ENCODE measurements around the gene PPM1K. TPM values are rescaled to one million over a fixed set of nuclear protein-coding genes. Genes with fewer than 3 reads are reported as not detected.

Gene PPM1K
- polyA plus RNA-seq, 1 donor (not counting 4 experiments of a cell fraction or from before 2014, with no cell fraction given): 9.8 TPM

DNA sequence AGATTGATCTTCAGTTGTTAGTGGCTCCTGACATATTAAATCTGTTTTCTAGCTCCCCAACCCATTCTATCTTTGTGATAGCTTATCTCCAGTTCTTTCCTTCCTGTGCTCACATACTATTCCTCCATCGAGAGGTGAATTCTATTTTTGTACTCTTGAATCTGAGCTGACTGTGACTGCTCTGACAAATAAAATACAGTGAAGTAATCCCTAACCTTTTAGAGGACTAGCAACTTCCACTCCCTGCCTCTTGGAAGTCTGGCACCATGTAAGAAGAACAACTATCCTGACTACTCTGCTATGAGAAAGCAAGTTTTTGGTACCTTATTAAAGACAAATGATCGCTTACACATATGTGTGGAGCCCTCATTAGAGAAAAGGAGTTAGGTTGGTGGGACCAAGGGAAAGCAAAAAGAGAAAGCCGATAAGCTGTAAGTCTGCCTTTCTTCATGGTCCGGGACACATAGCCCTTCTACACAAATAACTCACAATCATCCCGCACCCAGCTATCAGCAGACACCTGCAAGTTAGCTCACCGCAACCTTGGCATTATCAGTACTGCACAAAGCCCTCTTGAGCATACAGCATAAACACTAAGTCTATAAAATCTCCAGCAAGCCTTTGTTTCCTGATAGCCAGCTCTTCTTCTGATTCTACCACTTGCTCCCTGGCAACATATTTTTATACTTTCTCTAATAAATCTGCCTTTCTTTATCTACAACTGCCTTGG is 13.5 kb upstream of the PPM1K start:
- dilution Hi-C loops (cut with MboI; ENCODE audit: extremely low pct_ligation_motif_present, low sequenced_read_pairs): no loop called here
- FAIRE-seq (no peak), DNase-seq (ENCODE audit: low read depth, low spot score) (no peak)
- Histone ChIP-seq H3K9me3 (ENCODE audit: control insufficient read depth, low read depth, low read length) (no peaks in the 10 kb centered on the region), H3K9me1 (ENCODE audit: control insufficient read depth, extremely low read depth, insufficient read depth, low read length) (no peaks in the 10 kb centered on the region), H4K20me1 (ENCODE audit: control insufficient read depth, extremely low read depth, insufficient read depth, low read length) (no peaks in the 10 kb centered on the region), H3K27me3 (ENCODE audit: control insufficient read depth, extremely low read depth, insufficient read depth, low read length) (no peaks in the 10 kb centered on the region), H3K4me2 (ENCODE audit: control insufficient read depth, extremely low read depth, insufficient read depth, low read depth, low read length) (no peak overlapping the region), H3K9ac (ENCODE audit: control insufficient read depth, extremely low read depth, insufficient read depth, low read length) (no peak overlapping the region), H3K4me1 (ENCODE audit: control insufficient read depth, extremely low read depth, insufficient read depth, low read length) (no peaks in the 10 kb centered on the region), H2AFZ (ENCODE audit: control insufficient read depth, low read length) (no peak overlapping the region), H3K36me3 (ENCODE audit: control insufficient read depth in 2 of 2, extremely low read depth in 1 of 2, insufficient read depth in 2 of 2, low read length in 2 of 2) (no peaks in the 10 kb centered on the region), H3K27ac (ENCODE audit: control insufficient read depth, insufficient read depth, low read length) (no peak overlapping the region), H3K4me3 (ENCODE audit: control insufficient read depth in 2 of 3, extremely low read depth in 1 of 3, insufficient read depth in 2 of 3, low read depth in 1 of 3, low read length in 3 of 3) (no peak overlapping the region), H3K79me2 (ENCODE audit: control insufficient read depth, insufficient read depth, low read length) (no peaks in the 10 kb centered on the region)
- TF ChIP-seq, protein P1, sequence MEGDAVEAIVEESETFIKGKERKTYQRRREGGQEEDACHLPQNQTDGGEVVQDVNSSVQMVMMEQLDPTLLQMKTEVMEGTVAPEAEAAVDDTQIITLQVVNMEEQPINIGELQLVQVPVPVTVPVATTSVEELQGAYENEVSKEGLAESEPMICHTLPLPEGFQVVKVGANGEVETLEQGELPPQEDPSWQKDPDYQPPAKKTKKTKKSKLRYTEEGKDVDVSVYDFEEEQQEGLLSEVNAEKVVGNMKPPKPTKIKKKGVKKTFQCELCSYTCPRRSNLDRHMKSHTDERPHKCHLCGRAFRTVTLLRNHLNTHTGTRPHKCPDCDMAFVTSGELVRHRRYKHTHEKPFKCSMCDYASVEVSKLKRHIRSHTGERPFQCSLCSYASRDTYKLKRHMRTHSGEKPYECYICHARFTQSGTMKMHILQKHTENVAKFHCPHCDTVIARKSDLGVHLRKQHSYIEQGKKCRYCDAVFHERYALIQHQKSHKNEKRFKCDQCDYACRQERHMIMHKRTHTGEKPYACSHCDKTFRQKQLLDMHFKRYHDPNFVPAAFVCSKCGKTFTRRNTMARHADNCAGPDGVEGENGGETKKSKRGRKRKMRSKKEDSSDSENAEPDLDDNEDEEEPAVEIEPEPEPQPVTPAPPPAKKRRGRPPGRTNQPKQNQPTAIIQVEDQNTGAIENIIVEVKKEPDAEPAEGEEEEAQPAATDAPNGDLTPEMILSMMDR (optimal IDR thresholded peaks at IDR 0.05 in 1 of 3, IDR thresholded peaks at IDR 0.05 in 1 of 3, conservative IDR thresholded peaks at IDR 0.05 in 1 of 3; ENCODE audit: extremely low read depth in 1 of 3, insufficient read depth in 2 of 3, low read length in 3 of 3): no peak
- TF ChIP-seq EZH2 (IDR thresholded peaks at IDR 0.05; ENCODE audit: low read length): no peak

DNA sequence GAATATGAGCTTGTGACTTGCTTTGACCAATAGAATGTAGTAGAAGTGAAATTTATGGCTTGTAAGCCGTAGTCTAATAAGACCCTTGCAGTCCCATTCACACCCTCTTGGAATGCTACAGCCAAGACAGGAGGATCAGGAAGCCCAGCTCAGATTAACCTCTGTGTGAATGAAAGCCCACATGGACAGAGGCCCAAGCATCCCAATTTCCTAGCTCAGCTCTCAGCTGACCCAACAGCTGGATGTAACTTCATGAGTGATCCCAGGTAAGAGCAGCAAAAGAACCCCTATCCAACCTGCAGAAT is 12.8 kb upstream of the PPM1K start:
- Histone ChIP-seq H3K9me1 (ENCODE audit: control insufficient read depth, extremely low read depth, insufficient read depth, low read length) (no peaks in the 10 kb centered on the region), H3K4me3 (ENCODE audit: control insufficient read depth in 2 of 3, extremely low read depth in 1 of 3, insufficient read depth in 2 of 3, low read depth in 1 of 3, low read length in 3 of 3) (no peak overlapping the region), H2AFZ (ENCODE audit: control insufficient read depth, low read length) (no peak overlapping the region), H3K27ac (ENCODE audit: control insufficient read depth, insufficient read depth, low read length) (no peak overlapping the region), H3K27me3 (ENCODE audit: control insufficient read depth, extremely low read depth, insufficient read depth, low read length) (no peaks in the 10 kb centered on the region), H3K4me2 (ENCODE audit: control insufficient read depth, extremely low read depth, insufficient read depth, low read depth, low read length) (no peak overlapping the region), H3K9ac (ENCODE audit: control insufficient read depth, extremely low read depth, insufficient read depth, low read length) (no peak overlapping the region), H3K79me2 (ENCODE audit: control insufficient read depth, insufficient read depth, low read length) (no peaks in the 10 kb centered on the region), H3K9me3 (ENCODE audit: control insufficient read depth, low read depth, low read length) (no peaks in the 10 kb centered on the region), H3K36me3 (ENCODE audit: control insufficient read depth in 2 of 2, extremely low read depth in 1 of 2, insufficient read depth in 2 of 2, low read length in 2 of 2) (no peaks in the 10 kb centered on the region), H4K20me1 (ENCODE audit: control insufficient read depth, extremely low read depth, insufficient read depth, low read length) (no peaks in the 10 kb centered on the region), H3K4me1 (ENCODE audit: control insufficient read depth, extremely low read depth, insufficient read depth, low read length) (no peaks in the 10 kb centered on the region)
- dilution Hi-C loops (cut with MboI; ENCODE audit: extremely low pct_ligation_motif_present, low sequenced_read_pairs): no loop called here
- TF ChIP-seq EZH2 (IDR thresholded peaks at IDR 0.05; ENCODE audit: low read length): no peak
- TF ChIP-seq, protein P1 (optimal IDR thresholded peaks at IDR 0.05 in 1 of 3, IDR thresholded peaks at IDR 0.05 in 1 of 3, conservative IDR thresholded peaks at IDR 0.05 in 1 of 3; ENCODE audit: extremely low read depth in 1 of 3, insufficient read depth in 2 of 3, low read length in 3 of 3): no peak
- no peak for DNase-seq (ENCODE audit: low read depth, low spot score)
- FAIRE-seq: no peak

All from keratinocyte (primary cell).